Ascending aorta (tissue), 2 donors: ENCODE results near the gene PLXNA4. TPM values are rescaled to one million over a fixed set of nuclear protein-coding genes. Genes with fewer than 3 reads are reported as not detected.

Experiments used
- DNase-seq, 2 donors: peaks; one replicate each; pipeline ENCODE4 v3.0.0-alpha.2; 2019; ENCODE audit warnings: low spot score in 2 of 2
- H3K27ac ChIP-seq, 2 donors: fragments of 200-600 bp; sonication (generic); one replicate each; pipeline ENCODE4 v1.5.1; 2016 to 2017; ENCODE audit warnings: mild to moderate bottlenecking in 1 of 2
- H3K27me3 ChIP-seq: fragments of 200-600 bp; sonication (generic); one replicate; pipeline ENCODE4 v1.5.1; 2017
- H3K36me3 ChIP-seq, 2 donors: fragments of 200-600 bp; sonication (generic); one replicate each; pipeline ENCODE4 v1.5.1; 2016
- H3K4me1 ChIP-seq, 2 donors: fragments of 200-600 bp; sonication (generic); one replicate each; pipeline ENCODE4 v1.5.1; 2016 to 2017; ENCODE audit warnings: mild to moderate bottlenecking in 1 of 2
- H3K4me3 ChIP-seq, 2 donors: fragments of 200-600 bp; sonication (generic); one replicate each; pipeline ENCODE4 v1.5.1; 2016 to 2017; ENCODE audit warnings: mild to moderate bottlenecking in 1 of 2
- H3K9me3 ChIP-seq, 2 donors: fragments of 200-600 bp; sonication (generic); one replicate each; pipeline ENCODE4 v1.5.1; 2016
- intact Hi-C: fragments of 100-400 bp; cut with DNase I; formaldehyde crosslinking; loops from one replicate; pipeline ENCODE4 v1.15.1; 2023
- total RNA-seq: library from RNA; depleted of rRNA; stranded (reverse); fragments of >200 nt; gene quantifications from one replicate; pipeline ENCODE4 v1.1.0, GENCODE V29; 2016
- TF ChIP-seq, protein P1 (sequence below), 3 experiments: fragments of 200-600 bp in 2 of 3; fragments of 450-650 bp in 1 of 3; sonication (generic) in 2 of 3; IDR thresholded peaks; one replicate each; pipeline ENCODE4 v1.5.1; 2016 to 2019; ENCODE audit warnings: antibody characterized with exemption in 3 of 3, mild to moderate bottlenecking in 1 of 3, moderate library complexity in 1 of 3

PLXNA4 gene
- total RNA-seq, 1 donor from 2014 or later: 27.1 TPM

DNA sequence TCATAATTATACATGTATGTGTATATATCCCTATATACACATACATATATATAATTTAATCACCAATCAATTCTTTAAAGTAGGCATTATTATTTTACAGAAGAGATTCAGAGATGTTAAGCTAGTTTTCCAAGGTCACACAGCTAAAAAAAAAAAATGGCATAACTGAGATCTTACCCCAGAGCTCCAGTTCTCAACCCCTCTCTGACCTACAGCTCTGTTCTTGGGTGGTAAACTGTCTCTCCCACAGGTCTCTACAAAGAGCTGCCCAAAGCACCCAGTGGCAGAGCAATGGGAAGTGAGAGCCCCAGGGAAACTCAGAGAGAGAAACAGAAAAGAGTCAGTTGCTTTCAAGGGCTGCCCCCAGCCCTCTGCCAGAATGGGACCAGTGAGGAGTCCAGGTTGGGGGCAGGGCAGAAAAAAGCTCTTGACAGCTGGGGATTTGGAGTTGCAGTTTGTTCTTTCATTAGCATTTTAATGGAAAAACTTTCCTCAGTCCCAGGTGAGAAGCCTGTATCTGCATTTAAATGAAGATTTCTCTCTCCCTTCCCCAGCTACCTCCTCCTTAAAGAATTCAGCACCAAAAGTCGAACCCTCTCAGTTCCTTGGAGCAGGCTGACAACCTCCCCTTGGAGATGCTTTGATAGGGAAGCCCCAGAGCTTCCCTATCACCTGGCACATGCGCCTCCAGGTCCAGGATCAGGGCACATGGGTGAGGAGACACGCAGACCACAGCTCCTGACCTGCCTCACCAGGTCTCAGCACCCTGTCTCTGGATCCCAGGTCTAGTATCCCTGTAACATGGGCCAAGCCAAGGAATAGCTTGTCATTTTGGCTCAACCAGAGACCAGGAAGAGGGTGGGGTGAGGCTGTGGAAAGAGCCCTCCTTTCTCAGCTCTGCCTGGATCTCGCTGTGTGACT, 388.1 kb downstream of the PLXNA4 start:
- Histone ChIP-seq H3K4me3 (no peak overlapping the region), H3K9me3 (no peaks in the 10 kb centered on the region), H3K4me1 (peaks cover 0 to 3% of the 10 kb centered on the region in 2 donors), H3K36me3 (peaks cover 8 to 13% of the 10 kb centered on the region in 2 donors), H3K27me3 (no peaks in the 10 kb centered on the region), H3K27ac (no peak overlapping the region)
- no peak for DNase-seq
- intact Hi-C loops: no loop called here
- TF ChIP-seq, protein P1, sequence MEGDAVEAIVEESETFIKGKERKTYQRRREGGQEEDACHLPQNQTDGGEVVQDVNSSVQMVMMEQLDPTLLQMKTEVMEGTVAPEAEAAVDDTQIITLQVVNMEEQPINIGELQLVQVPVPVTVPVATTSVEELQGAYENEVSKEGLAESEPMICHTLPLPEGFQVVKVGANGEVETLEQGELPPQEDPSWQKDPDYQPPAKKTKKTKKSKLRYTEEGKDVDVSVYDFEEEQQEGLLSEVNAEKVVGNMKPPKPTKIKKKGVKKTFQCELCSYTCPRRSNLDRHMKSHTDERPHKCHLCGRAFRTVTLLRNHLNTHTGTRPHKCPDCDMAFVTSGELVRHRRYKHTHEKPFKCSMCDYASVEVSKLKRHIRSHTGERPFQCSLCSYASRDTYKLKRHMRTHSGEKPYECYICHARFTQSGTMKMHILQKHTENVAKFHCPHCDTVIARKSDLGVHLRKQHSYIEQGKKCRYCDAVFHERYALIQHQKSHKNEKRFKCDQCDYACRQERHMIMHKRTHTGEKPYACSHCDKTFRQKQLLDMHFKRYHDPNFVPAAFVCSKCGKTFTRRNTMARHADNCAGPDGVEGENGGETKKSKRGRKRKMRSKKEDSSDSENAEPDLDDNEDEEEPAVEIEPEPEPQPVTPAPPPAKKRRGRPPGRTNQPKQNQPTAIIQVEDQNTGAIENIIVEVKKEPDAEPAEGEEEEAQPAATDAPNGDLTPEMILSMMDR (IDR thresholded peaks at IDR 0.05): no peak

DNA sequence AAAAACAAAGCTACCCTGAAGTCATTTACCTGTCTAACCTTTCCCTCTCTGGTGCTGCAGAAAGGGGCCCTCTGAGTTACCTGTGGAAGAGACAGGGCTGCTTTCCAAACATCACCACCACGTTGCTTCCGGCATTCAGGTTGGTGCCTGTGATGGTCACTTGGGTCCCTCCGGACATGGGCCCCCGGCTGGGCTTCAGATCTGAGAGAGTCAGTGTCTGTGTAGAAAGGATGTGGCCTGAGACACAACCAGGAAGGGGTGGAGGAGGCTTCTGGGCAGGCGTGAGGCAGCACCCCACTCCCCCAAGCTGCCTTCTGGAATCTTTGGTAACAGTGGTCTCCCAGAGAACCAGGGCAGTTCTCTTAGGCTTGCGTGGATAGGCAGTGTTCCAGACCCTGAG, 388.9 kb downstream of the PLXNA4 start:
- intact Hi-C loops: no loop called here
- Histone ChIP-seq H3K9me3 (no peaks in the 10 kb centered on the region), H3K27ac (no peak overlapping the region), H3K36me3 (peaks cover 8 to 13% of the 10 kb centered on the region in 2 donors), H3K27me3 (no peaks in the 10 kb centered on the region), H3K4me1 (peaks cover 0 to 3% of the 10 kb centered on the region in 2 donors), H3K4me3 (no peak overlapping the region)
- DNase-seq: no peak
- TF ChIP-seq, protein P1 (IDR thresholded peaks at IDR 0.05): no peak

DNA sequence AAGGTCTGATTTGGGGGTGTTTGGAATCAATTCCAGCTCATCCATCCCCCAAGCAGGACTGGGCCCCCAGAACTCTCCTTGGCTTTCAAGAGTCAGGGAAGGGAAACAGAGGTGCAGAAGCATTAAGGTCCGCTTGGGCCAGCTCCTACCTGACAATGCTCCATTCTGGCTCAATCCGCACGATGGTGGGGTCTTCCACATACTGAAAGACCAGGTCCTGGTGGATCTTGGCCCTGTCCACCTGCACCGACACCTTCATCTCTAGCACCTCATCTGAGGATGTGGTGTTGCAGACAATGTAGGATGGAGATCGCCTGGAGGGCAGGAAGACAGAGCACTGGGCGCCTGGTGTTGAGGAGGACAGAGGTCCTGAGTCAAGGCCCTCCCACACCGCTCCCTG, 391.1 kb downstream of the PLXNA4 start:
- Histone ChIP-seq H3K27me3 (no peaks in the 10 kb centered on the region), H3K4me1 (no peaks in the 10 kb centered on the region), H3K9me3 (no peaks in the 10 kb centered on the region), H3K36me3 (peaks cover 16 to 21% of the 10 kb centered on the region in 2 donors), H3K4me3 (no peak overlapping the region), H3K27ac (no peak overlapping the region)
- intact Hi-C loops: no loop called here
- TF ChIP-seq, protein P1 (IDR thresholded peaks at IDR 0.05): no peak
- no peak for DNase-seq

DNA sequence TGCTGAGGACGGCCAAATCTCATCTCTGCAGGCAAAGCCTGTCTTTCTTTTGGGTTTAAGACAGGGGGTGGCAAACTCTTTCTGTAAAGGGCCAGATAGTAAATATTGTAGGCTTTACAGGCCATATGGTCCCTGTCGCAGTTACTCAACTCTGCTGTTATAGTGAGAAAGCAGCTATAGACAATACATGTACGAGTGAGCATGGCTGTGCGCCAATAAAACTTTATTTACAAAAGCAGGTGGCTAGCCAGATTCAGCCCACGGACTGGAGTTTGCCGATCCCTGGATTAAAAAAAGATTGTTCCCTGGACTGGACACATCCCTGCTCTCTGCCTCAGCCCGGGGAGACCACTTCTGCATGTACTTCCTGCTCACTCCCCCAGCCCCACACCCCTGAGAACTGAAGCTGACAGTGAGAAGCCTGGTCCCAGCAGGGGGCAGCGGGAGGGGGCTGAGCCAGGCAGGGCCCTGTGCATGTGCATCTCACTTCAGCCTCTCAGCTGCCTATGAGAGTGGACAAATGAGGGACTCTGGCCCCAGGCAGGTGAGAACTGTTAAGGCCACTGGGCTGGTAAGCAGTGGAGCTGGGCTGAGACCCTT, 392.4 kb downstream of the PLXNA4 start:
- no peaks in the 10 kb centered on the region for H3K4me1 ChIP-seq
- TF ChIP-seq, protein P1 (IDR thresholded peaks at IDR 0.05): no peak
- H3K27me3 ChIP-seq: no peaks in the 10 kb centered on the region
- H3K9me3 ChIP-seq: no peaks in the 10 kb centered on the region
- H3K36me3 ChIP-seq: peaks cover 16 to 25% of the 10 kb centered on the region in 2 donors
- DNase-seq: no peak
- H3K27ac ChIP-seq: no peak overlapping the region
- no peak overlapping the region for H3K4me3 ChIP-seq
- intact Hi-C loops: no loop called here

DNA sequence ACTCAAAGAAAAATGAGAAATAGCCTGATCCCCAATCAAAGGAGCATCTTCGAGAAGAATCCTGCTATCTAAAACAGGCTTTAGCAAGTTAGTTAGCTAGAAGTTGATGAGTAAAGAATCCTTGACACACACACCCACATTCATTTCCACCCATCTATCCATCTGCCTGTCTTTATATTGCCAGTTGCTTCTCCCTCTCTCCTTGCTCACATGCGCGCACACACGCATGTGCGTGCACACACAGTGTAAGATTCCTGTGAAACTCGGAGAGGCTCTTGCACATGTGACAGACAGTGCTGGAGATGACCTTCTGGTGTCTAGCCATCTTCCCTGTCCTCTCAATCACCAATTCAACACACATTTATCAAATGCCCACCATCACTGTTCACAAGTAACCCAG, 393.3 kb downstream of the PLXNA4 start:
- no peak for DNase-seq
- Histone ChIP-seq H3K4me1 (no peaks in the 10 kb centered on the region), H3K27me3 (no peaks in the 10 kb centered on the region), H3K4me3 (no peak overlapping the region), H3K36me3 (peaks cover 18 to 22% of the 10 kb centered on the region in 2 donors), H3K9me3 (no peaks in the 10 kb centered on the region), H3K27ac (no peak overlapping the region)
- intact Hi-C loops: no loop called here
- TF ChIP-seq, protein P1 (IDR thresholded peaks at IDR 0.05): no peak
